Measurements from ENCODE around the gene CYP2B6. TPM values are rescaled to one million over a fixed set of nuclear protein-coding genes. Genes with fewer than 3 reads are reported as not detected.

The CYP2B6 gene
- not detected in 2 replicates for total RNA-seq

GRCh38 chr19:40990972-40991381, at the start of gene CYP2B6:
Gene CYP2B6, plus strand, starts transcription at chr19:40991282. Its CDS starts 24 bp downstream, at chr19:40991306.

Other genes starting within 250 kb of the CYP2B6 start
- 3.9 and 4.7 TPM in 2 replicates for gene ACTMAP, start 240.8 kb upstream of the CYP2B6 start, total RNA-seq
- gene SNRPA, start 240.1 kb upstream of the CYP2B6 start, total RNA-seq = 175 and 204 TPM in 2 replicates
- not detected in 2 replicates for gene MIA, start 215.8 kb upstream of the CYP2B6 start, total RNA-seq
- 32.6 and 39.8 TPM in 2 replicates for gene RAB4B, start 213.0 kb upstream of the CYP2B6 start, total RNA-seq
- gene EGLN2, start 192.1 kb upstream of the CYP2B6 start, total RNA-seq = 67.2 and 71.6 TPM in 2 replicates
- gene CYP2A6, start 140.8 kb upstream of the CYP2B6 start, total RNA-seq = not detected in 2 replicates
- not detected in 2 replicates for gene CYP2A7, start 109.1 kb upstream of the CYP2B6 start, total RNA-seq
- not detected in 2 replicates for gene CYP2A13, start 97.2 kb downstream of the CYP2B6 start, total RNA-seq
- gene CYP2F1, start 123.2 kb downstream of the CYP2B6 start, total RNA-seq = not detected in 2 replicates
- gene CYP2S1, start 201.9 kb downstream of the CYP2B6 start, total RNA-seq = 1.3 and 4.5 TPM in 2 replicates
- 379 and 401 TPM in 2 replicates for gene AXL, start 227.9 kb downstream of the CYP2B6 start, total RNA-seq